A549 (cell line): ENCODE measurements around the gene GTF2H4. TPM values are rescaled to one million over a fixed set of nuclear protein-coding genes. Genes with fewer than 3 reads are reported as not detected.
A peak's percentile ranks its signal among the peaks of the same experiment; 100 is the strongest.

ENCODE experiments used
- CHD2 ChIP-seq: fragments of 150-350 bp; IDR thresholded peaks from 2 replicates; pipeline ENCODE4 v1.6.1; 2014; ENCODE audit warnings: low read length; ENCODE audit not compliant: partially characterized antibody
- E2F6 ChIP-seq: IDR thresholded peaks from 2 replicates; pipeline ENCODE4 v1.6.1; 2012; ENCODE audit warnings: low read depth, borderline replicate concordance
- ESRRA ChIP-seq: fragments of 150-350 bp; IDR thresholded peaks from 2 replicates; pipeline ENCODE4 v1.6.1; 2014; ENCODE audit warnings: mild to moderate bottlenecking, low read length, borderline replicate concordance
- HDAC2 ChIP-seq: fragments of 200-600 bp; sonication (generic); IDR thresholded peaks from 2 replicates; pipeline ENCODE4 v1.6.1; 2016
- HOXA7 ChIP-seq: fragments of 250-450 bp; sonication (Bioruptor Pico); IDR thresholded peaks from 2 replicates; pipeline ENCODE4 v1.5.0; 2020; ENCODE audit warnings: mild to moderate bottlenecking, moderate library complexity
- JUN ChIP-seq, 2 experiments: fragments of >200 bp; sonication (Bioruptor Twin); formaldehyde crosslinking; IDR thresholded peaks; 2 replicates in 1 of 2; 3 replicates in 1 of 2; pipeline ENCODE4 v1.6.1; 2016 to 2017
- JUNB ChIP-seq: fragments of >200 bp; sonication (Bioruptor Twin); formaldehyde crosslinking; IDR thresholded peaks from 2 replicates; pipeline ENCODE4 v1.6.1; 2016
- MAZ ChIP-seq: fragments of 150-350 bp; IDR thresholded peaks from 2 replicates; pipeline ENCODE4 v1.6.1; 2014; ENCODE audit warnings: antibody characterized with exemption, low read depth, low read length, borderline replicate concordance
- MYC ChIP-seq: IDR thresholded peaks from 2 replicates; pipeline ENCODE4 v1.6.1; 2012; ENCODE audit warnings: mild to moderate bottlenecking, inconsistent platforms, low read length, improper control_type of control experiment, borderline replicate concordance
- NR3C1 ChIP-seq: fragments of >200 bp; sonication (Bioruptor Twin); formaldehyde crosslinking; IDR thresholded peaks from 3 replicates; pipeline ENCODE4 v1.6.1; 2017
- PHF8 ChIP-seq: fragments of 200-600 bp; sonication (generic); IDR thresholded peaks from 2 replicates; pipeline ENCODE4 v1.6.1; 2016; ENCODE audit warnings: low read depth, mild to moderate bottlenecking, antibody characterized with exemption, moderate library complexity, borderline replicate concordance
- POLR2A ChIP-seq: IDR thresholded peaks from 2 replicates; pipeline ENCODE4 v1.6.1; 2012; ENCODE audit warnings: mild to moderate bottlenecking, low read length
- POLR2AphosphoS2 ChIP-seq: conservative IDR thresholded peaks from 2 replicates; pipeline ENCODE4 v1.6.1; 2012; ENCODE audit warnings: low read length, improper control_type of control experiment, inconsistent platforms
- RARB ChIP-seq: fragments of 250-450 bp; sonication (Bioruptor Pico); IDR thresholded peaks from 2 replicates; pipeline ENCODE4 v1.8.0; 2021; ENCODE audit warnings: mild to moderate bottlenecking, moderate library complexity
- ZSCAN20 ChIP-seq: fragments of 250-450 bp; sonication (Bioruptor Pico); IDR thresholded peaks from 2 replicates; pipeline ENCODE4 v1.8.0; 2022; ENCODE audit warnings: mild to moderate bottlenecking, moderate library complexity
- polyA plus RNA-seq, 4 experiments: library from polyadenylated mRNA; depleted of rRNA in 3 of 4; stranded (reverse); fragments of >200 nt; fragmentation: RNase III in 1 of 4; extraction: RNeasy Plus Mini Kit Qiagen cat#74134 plus additional on column Dnase treatment in 1 of 4; gene quantifications; 2 replicates in 3 of 4; 3 replicates in 1 of 4; pipeline ENCODE4 v1.2.3, GENCODE V29; 2011 to 2017
- TF ChIP-seq, protein P1 (sequence below): fragments of 250-450 bp; sonication (Bioruptor Pico); IDR thresholded peaks from 2 replicates; pipeline ENCODE4 v1.5.0; 2020; ENCODE audit warnings: low read depth, mild to moderate bottlenecking, moderate library complexity
- TF ChIP-seq, protein P2 (sequence below): fragments of 200-600 bp; sonication (generic); IDR thresholded peaks from 2 replicates; pipeline ENCODE4 v1.6.1; 2016; ENCODE audit warnings: antibody characterized with exemption, mild to moderate bottlenecking, moderate library complexity
- TF ChIP-seq, protein P3 (sequence below): IDR thresholded peaks from 2 replicates; pipeline ENCODE4 v1.6.1; 2012
- TF ChIP-seq, protein P4 (sequence below): fragments of >200 bp; sonication (Bioruptor Twin); formaldehyde crosslinking; IDR thresholded peaks from 3 replicates; pipeline ENCODE4 v1.6.1; 2016
- TF ChIP-seq, protein P5 (sequence below): fragments of 150-350 bp; IDR thresholded peaks from 2 replicates; pipeline ENCODE4 v1.6.1; 2014; ENCODE audit warnings: low read depth, mild to moderate bottlenecking, low read length

GTF2H4 gene
- polyA plus RNA-seq, 2 of the 4 experiments (the other 2 are of a cell fraction), result 19.7 to 24.1 TPM

DNA sequence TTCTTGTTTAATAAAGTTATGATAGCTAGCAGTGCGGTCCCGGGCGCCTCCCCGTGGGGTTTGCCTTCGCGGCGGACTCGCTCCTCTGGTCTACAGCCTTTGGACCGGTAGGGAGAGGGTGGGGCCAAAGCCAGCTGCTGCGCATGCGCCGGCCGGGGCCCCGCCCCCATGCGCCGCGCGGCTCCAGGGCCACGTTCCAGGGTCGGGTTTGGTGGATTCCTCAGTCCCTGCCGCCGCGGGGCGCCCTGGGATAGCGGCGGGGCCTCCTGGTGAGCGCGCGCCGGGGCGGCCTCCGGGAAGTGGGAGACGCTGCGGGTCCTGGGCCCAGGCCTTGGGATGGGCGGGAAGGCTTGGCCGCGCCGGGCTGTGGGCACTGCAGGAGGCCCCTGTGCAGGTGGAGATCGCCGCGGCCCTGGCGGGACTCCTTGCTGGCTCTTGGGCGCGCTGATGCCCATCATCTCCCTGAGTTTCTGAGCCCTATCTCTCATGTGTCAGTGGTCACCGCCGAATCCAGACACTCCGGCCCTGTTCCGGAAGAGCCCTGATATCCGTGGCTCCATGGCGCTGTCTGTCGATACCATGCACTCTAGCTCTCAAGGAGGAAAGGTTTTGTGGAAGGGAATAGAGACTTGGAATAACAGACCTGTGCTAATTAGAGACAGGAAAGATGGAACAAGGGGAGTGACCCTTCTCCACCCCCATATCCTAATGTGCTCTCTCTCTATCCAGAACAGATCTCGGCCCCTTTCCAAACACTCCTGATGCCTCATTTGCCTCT lies 6.3 kb downstream of the GTF2H4 start, which contains the start of gene VARS2 (continued):
- TF ChIP-seq CHD2 (no peak), POLR2AphosphoS2 (no peak), NR3C1 (no peak), MAZ (no peak), ESRRA (no peak), JUNB (no peak), ZSCAN20 (CRISPR knock-in tag) (no peak), PHF8 (peak; percentile 56; the same call in 1 of the 2 replicates), MYC (no peak), HOXA7 (CRISPR knock-in tag) (no peak), HDAC2 (no peak), E2F6 (peak; percentile 72), POLR2A (peak; percentile 68), RARB (CRISPR knock-in tag) (no peak), JUN (IDR thresholded peaks at IDR 0.05) (peak in 1 of 2 experiments; percentile 92; a peak in 3 of 5 replicates)
- TF ChIP-seq, protein P1, sequence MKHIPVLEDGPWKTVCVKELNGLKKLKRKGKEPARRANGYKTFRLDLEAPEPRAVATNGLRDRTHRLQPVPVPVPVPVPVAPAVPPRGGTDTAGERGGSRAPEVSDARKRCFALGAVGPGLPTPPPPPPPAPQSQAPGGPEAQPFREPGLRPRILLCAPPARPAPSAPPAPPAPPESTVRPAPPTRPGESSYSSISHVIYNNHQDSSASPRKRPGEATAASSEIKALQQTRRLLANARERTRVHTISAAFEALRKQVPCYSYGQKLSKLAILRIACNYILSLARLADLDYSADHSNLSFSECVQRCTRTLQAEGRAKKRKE (CRISPR knock-in tag), result no peak
- TF ChIP-seq, protein P2, sequence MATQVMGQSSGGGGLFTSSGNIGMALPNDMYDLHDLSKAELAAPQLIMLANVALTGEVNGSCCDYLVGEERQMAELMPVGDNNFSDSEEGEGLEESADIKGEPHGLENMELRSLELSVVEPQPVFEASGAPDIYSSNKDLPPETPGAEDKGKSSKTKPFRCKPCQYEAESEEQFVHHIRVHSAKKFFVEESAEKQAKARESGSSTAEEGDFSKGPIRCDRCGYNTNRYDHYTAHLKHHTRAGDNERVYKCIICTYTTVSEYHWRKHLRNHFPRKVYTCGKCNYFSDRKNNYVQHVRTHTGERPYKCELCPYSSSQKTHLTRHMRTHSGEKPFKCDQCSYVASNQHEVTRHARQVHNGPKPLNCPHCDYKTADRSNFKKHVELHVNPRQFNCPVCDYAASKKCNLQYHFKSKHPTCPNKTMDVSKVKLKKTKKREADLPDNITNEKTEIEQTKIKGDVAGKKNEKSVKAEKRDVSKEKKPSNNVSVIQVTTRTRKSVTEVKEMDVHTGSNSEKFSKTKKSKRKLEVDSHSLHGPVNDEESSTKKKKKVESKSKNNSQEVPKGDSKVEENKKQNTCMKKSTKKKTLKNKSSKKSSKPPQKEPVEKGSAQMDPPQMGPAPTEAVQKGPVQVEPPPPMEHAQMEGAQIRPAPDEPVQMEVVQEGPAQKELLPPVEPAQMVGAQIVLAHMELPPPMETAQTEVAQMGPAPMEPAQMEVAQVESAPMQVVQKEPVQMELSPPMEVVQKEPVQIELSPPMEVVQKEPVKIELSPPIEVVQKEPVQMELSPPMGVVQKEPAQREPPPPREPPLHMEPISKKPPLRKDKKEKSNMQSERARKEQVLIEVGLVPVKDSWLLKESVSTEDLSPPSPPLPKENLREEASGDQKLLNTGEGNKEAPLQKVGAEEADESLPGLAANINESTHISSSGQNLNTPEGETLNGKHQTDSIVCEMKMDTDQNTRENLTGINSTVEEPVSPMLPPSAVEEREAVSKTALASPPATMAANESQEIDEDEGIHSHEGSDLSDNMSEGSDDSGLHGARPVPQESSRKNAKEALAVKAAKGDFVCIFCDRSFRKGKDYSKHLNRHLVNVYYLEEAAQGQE, result no peak
- TF ChIP-seq, protein P3, sequence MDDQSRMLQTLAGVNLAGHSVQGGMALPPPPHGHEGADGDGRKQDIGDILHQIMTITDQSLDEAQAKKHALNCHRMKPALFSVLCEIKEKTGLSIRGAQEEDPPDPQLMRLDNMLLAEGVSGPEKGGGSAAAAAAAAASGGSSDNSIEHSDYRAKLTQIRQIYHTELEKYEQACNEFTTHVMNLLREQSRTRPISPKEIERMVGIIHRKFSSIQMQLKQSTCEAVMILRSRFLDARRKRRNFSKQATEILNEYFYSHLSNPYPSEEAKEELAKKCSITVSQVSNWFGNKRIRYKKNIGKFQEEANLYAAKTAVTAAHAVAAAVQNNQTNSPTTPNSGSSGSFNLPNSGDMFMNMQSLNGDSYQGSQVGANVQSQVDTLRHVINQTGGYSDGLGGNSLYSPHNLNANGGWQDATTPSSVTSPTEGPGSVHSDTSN, result no peak
- TF ChIP-seq, protein P4, sequence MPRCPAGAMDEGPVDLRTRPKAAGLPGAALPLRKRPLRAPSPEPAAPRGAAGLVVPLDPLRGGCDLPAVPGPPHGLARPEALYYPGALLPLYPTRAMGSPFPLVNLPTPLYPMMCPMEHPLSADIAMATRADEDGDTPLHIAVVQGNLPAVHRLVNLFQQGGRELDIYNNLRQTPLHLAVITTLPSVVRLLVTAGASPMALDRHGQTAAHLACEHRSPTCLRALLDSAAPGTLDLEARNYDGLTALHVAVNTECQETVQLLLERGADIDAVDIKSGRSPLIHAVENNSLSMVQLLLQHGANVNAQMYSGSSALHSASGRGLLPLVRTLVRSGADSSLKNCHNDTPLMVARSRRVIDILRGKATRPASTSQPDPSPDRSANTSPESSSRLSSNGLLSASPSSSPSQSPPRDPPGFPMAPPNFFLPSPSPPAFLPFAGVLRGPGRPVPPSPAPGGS, result peak; percentile 81; the same call in 2 of the 3 replicates
- TF ChIP-seq, protein P5, sequence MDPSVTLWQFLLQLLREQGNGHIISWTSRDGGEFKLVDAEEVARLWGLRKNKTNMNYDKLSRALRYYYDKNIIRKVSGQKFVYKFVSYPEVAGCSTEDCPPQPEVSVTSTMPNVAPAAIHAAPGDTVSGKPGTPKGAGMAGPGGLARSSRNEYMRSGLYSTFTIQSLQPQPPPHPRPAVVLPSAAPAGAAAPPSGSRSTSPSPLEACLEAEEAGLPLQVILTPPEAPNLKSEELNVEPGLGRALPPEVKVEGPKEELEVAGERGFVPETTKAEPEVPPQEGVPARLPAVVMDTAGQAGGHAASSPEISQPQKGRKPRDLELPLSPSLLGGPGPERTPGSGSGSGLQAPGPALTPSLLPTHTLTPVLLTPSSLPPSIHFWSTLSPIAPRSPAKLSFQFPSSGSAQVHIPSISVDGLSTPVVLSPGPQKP, result no peak
- TF ChIP-seq, all 56 proteins: peak for 8
